Natural killer cell (primary cell): ENCODE results near the gene NWD2. TPM values are rescaled to one million over a fixed set of nuclear protein-coding genes. Genes with fewer than 3 reads are reported as not detected.

ENCODE experiments used
- ATAC-seq, 3 donors: fragments of 150-1000 bp in 2 of 3; fragments of 200-7000 bp in 1 of 3; cut with Tn5 transposase; 1 replicate in 1 of 3; 2 replicates in 2 of 3; pipeline ENCODE4 v1.10.0; 2021; ENCODE audit warnings: mild to moderate bottlenecking in 2 of 3, moderate library complexity in 2 of 3
- DNase-seq, 2 donors: peaks; one replicate each; pipeline versions ENCODE4 v3.0.0 to v3.0.0-alpha.2; 2013 to 2021; ENCODE audit warnings: mixed read lengths in 1 of 2
- H3K27ac ChIP-seq: one replicate; pipeline ENCODE4 v1.5.1; 2013; ENCODE audit warnings: mild to moderate bottlenecking, low read length
- H3K27me3 ChIP-seq: one replicate; pipeline ENCODE4 v1.6.1; 2013; ENCODE audit warnings: low read length; ENCODE audit not compliant: control insufficient read depth, insufficient read depth
- H3K36me3 ChIP-seq: one replicate; pipeline ENCODE4 v1.6.1; 2013; ENCODE audit warnings: low read length; ENCODE audit not compliant: control insufficient read depth, insufficient read depth
- H3K4me1 ChIP-seq: one replicate; pipeline ENCODE4 v1.6.1; 2013; ENCODE audit warnings: low read length; ENCODE audit not compliant: control insufficient read depth, insufficient read depth
- H3K4me3 ChIP-seq: one replicate; pipeline ENCODE4 v1.5.1; 2013; ENCODE audit warnings: low read length
- H3K9me3 ChIP-seq: one replicate; pipeline ENCODE4 v1.6.1; 2013; ENCODE audit warnings: low read length; ENCODE audit not compliant: control insufficient read depth, insufficient read depth
- H3K27ac Mint-ChIP-seq, 2 donors: one replicate each; pipeline ENCODE4 v1.8.0; 2022; ENCODE audit warnings: mild to moderate bottlenecking in 2 of 2, mixed read lengths in 2 of 2, moderate library complexity in 1 of 2
- H3K27me3 Mint-ChIP-seq, 2 donors: one replicate each; pipeline ENCODE4 v1.8.0; 2022; ENCODE audit warnings: low read depth in 2 of 2, mixed read lengths in 2 of 2
- H3K36me3 Mint-ChIP-seq: one replicate; pipeline ENCODE4 v1.8.0; 2022; ENCODE audit warnings: mixed read lengths
- H3K4me1 Mint-ChIP-seq, 2 donors: one replicate each; pipeline ENCODE4 v1.8.0; 2022; ENCODE audit warnings: mixed read lengths in 2 of 2
- H3K4me3 Mint-ChIP-seq: one replicate; pipeline ENCODE4 v1.8.0; 2022; ENCODE audit warnings: mild to moderate bottlenecking, moderate library complexity, mixed read lengths
- H3K9me3 Mint-ChIP-seq, 2 donors: one replicate each; pipeline ENCODE4 v1.8.0; 2022; ENCODE audit warnings: mixed read lengths in 2 of 2
- WGBS: methylation state at CpG from one replicate; pipeline ENCODE4 v1.1.7; 2013; ENCODE audit warnings: missing lambda C conversion rate; ENCODE audit not compliant: insufficient coverage; 5-methylcytosine and 5-hydroxymethylcytosine counted together
- intact Hi-C: fragments of 100-400 bp; cut with micrococcal nuclease; formaldehyde crosslinking; loops from one replicate; pipeline ENCODE4 v1.14.2; 2022
- total RNA-seq, 4 donors: library from RNA; stranded (reverse); fragments of 120-200 nt in 1 of 4; gene quantifications; one replicate each; pipeline versions ENCODE4 v1.2.3 to v1.2.4, GENCODE V29; 2013 to 2022
- TF ChIP-seq, protein P1 (sequence below): fragments of 200-600 bp; IDR thresholded peaks from one replicate; pipeline ENCODE4 v1.8.0; 2022; ENCODE audit warnings: antibody characterized with exemption

Gene NWD2
- total RNA-seq, 3 donors from 2014 or later (not counting 1 experiment from before 2014, with no cell fraction given) = not detected

DNA sequence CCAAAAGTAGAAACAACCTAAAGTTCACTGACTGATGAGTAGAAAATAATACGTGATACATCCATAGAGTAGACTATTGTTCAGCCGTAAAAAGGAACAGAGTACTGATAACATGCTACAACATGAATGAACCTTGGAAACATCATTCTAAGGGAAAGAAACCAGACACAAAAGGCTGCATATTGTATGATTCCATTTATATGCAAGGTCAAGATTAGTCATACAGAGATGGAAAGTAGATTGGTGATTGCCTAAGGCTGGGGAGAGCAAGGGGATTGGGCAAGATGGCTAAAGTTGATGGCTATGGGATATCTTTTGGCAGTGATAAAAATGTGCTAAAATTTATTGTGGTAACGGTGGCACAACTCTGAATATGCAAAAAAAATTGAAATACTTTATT is 232.6 kb downstream of the NWD2 start:
- Histone ChIP-seq H3K27me3 (no peaks in the 10 kb centered on the region), H3K27ac (no peak overlapping the region), H3K4me1 (no peaks in the 10 kb centered on the region), H3K4me3 (no peak overlapping the region), H3K9me3 (no peaks in the 10 kb centered on the region), H3K36me3 (no peaks in the 10 kb centered on the region)
- ATAC-seq (no peak), DNase-seq (no peak)
- Mint-ChIP-seq H3K27ac (no peak overlapping the region), H3K4me3 (no peak overlapping the region), H3K4me1 (no peaks in the 10 kb centered on the region), H3K9me3 (no peaks in the 10 kb centered on the region), H3K27me3 (peaks cover 18 to 29% of the 10 kb centered on the region in 2 donors), H3K36me3 (no peaks in the 10 kb centered on the region)
- TF ChIP-seq, protein P1, sequence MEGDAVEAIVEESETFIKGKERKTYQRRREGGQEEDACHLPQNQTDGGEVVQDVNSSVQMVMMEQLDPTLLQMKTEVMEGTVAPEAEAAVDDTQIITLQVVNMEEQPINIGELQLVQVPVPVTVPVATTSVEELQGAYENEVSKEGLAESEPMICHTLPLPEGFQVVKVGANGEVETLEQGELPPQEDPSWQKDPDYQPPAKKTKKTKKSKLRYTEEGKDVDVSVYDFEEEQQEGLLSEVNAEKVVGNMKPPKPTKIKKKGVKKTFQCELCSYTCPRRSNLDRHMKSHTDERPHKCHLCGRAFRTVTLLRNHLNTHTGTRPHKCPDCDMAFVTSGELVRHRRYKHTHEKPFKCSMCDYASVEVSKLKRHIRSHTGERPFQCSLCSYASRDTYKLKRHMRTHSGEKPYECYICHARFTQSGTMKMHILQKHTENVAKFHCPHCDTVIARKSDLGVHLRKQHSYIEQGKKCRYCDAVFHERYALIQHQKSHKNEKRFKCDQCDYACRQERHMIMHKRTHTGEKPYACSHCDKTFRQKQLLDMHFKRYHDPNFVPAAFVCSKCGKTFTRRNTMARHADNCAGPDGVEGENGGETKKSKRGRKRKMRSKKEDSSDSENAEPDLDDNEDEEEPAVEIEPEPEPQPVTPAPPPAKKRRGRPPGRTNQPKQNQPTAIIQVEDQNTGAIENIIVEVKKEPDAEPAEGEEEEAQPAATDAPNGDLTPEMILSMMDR = no peak
- WGBS = 88% methylated on average over 3 of the region's 3 CpGs
- intact Hi-C loops = no loop called here

DNA sequence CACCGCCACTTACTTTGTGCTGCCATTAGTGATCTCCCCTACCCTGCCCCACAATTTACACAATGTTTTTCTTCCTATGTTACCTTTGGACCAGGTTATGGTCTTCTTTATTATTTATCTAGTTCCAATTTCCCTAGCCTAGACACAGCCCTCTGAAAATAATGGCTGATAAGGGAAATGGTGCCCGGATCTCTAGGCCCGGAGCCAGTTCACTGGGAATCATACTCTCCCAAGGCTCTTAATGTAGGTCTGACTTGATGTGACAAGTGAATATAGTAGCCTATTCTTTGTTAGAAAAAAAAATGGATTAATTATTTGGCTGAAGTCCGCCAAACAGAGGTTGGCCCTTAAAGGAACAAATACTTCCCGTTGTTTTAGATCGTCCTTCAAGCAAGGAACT is 233.6 kb downstream of the NWD2 start:
- Histone ChIP-seq H3K9me3 (no peaks in the 10 kb centered on the region), H3K4me1 (no peaks in the 10 kb centered on the region), H3K27me3 (no peaks in the 10 kb centered on the region), H3K27ac (no peak overlapping the region), H3K4me3 (no peak overlapping the region), H3K36me3 (no peaks in the 10 kb centered on the region)
- WGBS = 97% methylated on average over 6 of the region's 6 CpGs
- no peak for DNase-seq
- Mint-ChIP-seq H3K4me3 (no peak overlapping the region), H3K4me1 (no peaks in the 10 kb centered on the region), H3K27ac (no peak overlapping the region), H3K36me3 (no peaks in the 10 kb centered on the region), H3K27me3 (peaks cover 14 to 29% of the 10 kb centered on the region in 2 donors), H3K9me3 (no peaks in the 10 kb centered on the region)
- ATAC-seq = no peak
- intact Hi-C loops = no loop called here
- TF ChIP-seq, protein P1 = no peak

DNA sequence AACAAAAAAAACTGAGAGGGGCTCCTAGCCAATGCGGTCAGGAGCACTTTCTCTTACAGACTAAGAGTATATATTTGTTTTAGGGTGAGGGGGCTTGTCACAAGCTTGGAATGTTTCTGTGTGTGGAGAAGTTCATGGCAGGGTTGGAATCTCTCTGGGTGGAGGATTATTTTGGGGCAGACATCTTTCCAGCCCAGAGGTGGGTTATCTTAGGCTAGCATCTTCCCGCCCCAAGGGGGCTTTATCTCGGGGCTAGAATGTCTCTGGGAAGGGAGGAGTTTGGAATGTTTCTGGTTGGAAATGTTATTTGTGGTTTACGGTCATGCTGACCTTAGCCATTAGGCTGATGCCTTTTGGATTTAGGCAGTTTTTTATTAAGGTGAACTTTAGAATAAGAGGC is 236.0 kb downstream of the NWD2 start:
- TF ChIP-seq, protein P1 = no peak
- Histone ChIP-seq H3K9me3 (no peaks in the 10 kb centered on the region), H3K27ac (no peak overlapping the region), H3K27me3 (no peaks in the 10 kb centered on the region), H3K4me3 (no peak overlapping the region), H3K4me1 (no peaks in the 10 kb centered on the region), H3K36me3 (no peaks in the 10 kb centered on the region)
- H3K9me3 Mint-ChIP-seq = no peaks in the 10 kb centered on the region
- peaks cover 10 to 29% of the 10 kb centered on the region in 2 donors for H3K27me3 Mint-ChIP-seq
- no peak for DNase-seq
- ATAC-seq = no peak
- 93% methylated on average over 4 of the region's 4 CpGs for WGBS
- H3K4me1 Mint-ChIP-seq = no peaks in the 10 kb centered on the region
- no peak overlapping the region for H3K4me3 Mint-ChIP-seq
- intact Hi-C loops = no loop called here
- H3K27ac Mint-ChIP-seq = no peak overlapping the region
- H3K36me3 Mint-ChIP-seq = no peaks in the 10 kb centered on the region

DNA sequence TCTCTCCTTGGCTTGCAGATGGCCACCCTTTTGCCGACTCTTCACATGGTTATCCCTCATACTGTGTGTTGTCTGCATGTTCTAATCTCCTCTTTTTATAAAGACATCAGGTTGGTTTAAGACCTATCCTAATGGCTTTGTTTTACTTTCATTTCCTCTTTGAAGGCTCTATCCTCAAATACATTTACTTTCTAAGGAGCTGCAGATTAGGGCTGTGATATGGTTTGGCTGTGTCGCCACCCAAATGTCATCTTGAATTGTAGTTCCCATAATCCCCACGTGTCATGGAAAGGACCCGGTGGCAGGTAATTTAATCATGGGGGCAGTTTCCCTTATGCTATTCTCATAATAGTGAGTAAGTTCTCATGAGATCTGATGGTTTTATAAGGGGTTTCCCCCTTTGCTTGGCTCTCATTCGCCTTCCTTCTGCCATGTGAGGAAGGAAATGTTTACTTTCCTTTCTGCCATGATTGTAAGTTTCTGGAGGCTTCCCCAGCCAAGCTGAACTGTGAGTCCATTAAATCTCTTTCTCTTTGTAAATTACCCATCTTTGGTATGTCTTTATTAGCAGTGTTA is 237.1 kb downstream of the NWD2 start:
- Histone ChIP-seq H3K4me1 (no peaks in the 10 kb centered on the region), H3K9me3 (no peaks in the 10 kb centered on the region), H3K4me3 (no peak overlapping the region), H3K36me3 (no peaks in the 10 kb centered on the region), H3K27me3 (no peaks in the 10 kb centered on the region), H3K27ac (no peak overlapping the region)
- Mint-ChIP-seq H3K36me3 (no peaks in the 10 kb centered on the region), H3K4me3 (no peak overlapping the region), H3K27ac (no peak overlapping the region), H3K27me3 (peaks cover 10 to 29% of the 10 kb centered on the region in 2 donors), H3K9me3 (no peaks in the 10 kb centered on the region), H3K4me1 (no peaks in the 10 kb centered on the region)
- intact Hi-C loops = no loop called here
- WGBS = 81% methylated on average over 3 of the region's 5 CpGs
- no peak for DNase-seq
- TF ChIP-seq, protein P1 = no peak
- ATAC-seq = no peak
